GM13977 (cell line): ENCODE measurements around the gene ZFAND6.

Source experiments
- DNase-seq: peaks from one replicate; pipeline ENCODE4 v3.0.0; 2012; ENCODE audit warnings: low spot score
- in situ Hi-C: fragments of 300-500 bp; cut with MboI; formaldehyde crosslinking; loops from one replicate; pipeline ENCODE4 v1.12.0; 2022; ENCODE audit warnings: low sequenced_read_pairs, low pct_unique_long_range_greater_than_20kb, mixed read lengths, inconsistent platforms; ENCODE audit not compliant: unreplicated experiment
- TF ChIP-seq, protein P1 (sequence below): IDR thresholded peaks from 2 replicates; pipeline ENCODE4 v1.5.1; 2012; ENCODE audit warnings: mild to moderate bottlenecking, control low read depth; ENCODE audit not compliant: insufficient read depth; ENCODE audit errors: extremely low read depth, missing control alignments

Gene ZFAND6

DNA sequence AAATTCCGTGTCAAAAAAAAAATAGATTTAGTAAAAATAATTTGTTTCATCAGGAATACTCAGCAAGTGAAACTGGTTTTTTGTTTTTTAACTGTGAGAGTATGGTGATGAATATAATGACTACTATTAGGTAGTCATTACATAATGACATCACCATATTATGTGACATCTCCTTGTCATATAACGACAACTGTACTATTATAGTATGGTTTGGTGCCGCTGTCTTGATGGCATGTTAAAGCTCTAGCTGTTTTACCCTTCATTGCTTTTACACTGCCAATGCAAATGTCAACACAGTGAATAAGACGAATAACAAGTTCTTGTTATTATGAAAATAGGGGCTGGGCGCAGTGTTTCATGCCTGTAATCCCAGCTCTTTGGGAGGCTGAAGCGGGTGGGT lies 47.7 kb downstream of the ZFAND6 start:
- in situ Hi-C loops, result no loop called here
- no peak for DNase-seq
- TF ChIP-seq, protein P1, sequence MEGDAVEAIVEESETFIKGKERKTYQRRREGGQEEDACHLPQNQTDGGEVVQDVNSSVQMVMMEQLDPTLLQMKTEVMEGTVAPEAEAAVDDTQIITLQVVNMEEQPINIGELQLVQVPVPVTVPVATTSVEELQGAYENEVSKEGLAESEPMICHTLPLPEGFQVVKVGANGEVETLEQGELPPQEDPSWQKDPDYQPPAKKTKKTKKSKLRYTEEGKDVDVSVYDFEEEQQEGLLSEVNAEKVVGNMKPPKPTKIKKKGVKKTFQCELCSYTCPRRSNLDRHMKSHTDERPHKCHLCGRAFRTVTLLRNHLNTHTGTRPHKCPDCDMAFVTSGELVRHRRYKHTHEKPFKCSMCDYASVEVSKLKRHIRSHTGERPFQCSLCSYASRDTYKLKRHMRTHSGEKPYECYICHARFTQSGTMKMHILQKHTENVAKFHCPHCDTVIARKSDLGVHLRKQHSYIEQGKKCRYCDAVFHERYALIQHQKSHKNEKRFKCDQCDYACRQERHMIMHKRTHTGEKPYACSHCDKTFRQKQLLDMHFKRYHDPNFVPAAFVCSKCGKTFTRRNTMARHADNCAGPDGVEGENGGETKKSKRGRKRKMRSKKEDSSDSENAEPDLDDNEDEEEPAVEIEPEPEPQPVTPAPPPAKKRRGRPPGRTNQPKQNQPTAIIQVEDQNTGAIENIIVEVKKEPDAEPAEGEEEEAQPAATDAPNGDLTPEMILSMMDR, result no peak

DNA sequence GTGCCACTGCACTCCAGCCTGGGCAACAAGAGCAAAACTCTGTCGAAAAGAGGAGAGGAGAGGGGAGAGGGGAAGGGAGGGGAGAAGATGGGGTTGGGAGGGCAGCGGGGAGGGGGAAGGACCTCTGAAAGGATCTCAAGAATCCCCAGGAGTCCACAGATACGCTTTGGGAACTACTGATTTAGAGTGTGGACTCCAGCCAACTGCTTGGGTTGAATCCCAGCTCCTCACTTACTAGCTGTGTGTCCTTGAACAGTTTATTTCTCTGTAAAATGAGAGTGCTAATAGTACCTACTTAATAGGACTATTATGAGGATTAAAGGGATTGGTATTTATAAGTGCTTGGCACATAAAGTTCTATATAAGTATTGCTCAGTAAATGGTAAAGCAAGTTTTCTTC lies 48.3 kb downstream of the ZFAND6 start:
- in situ Hi-C loops, result no loop called here
- DNase-seq, result no peak
- TF ChIP-seq, protein P1, result no peak

DNA sequence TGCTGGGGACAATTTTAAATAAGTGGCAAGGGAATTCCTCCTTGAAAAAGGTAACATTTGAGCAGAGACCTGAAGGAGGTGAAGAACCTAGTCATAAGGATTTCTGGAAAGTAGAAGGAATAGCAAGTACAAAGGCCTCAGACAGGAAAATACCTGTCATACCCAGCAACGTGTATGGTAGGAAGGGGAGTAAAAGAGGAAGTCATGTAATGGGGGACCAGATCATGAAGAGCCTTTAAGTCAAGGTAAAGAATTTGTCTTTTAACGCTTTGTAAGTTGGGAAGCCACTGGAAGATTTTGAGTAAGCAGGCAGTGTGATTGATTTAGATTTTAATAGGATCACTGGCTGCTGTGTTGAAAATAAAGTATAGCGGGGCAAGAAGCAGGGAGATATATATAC lies 49.9 kb downstream of the ZFAND6 start:
- TF ChIP-seq, protein P1, result no peak
- in situ Hi-C loops, result no loop called here
- DNase-seq, result no peak

DNA sequence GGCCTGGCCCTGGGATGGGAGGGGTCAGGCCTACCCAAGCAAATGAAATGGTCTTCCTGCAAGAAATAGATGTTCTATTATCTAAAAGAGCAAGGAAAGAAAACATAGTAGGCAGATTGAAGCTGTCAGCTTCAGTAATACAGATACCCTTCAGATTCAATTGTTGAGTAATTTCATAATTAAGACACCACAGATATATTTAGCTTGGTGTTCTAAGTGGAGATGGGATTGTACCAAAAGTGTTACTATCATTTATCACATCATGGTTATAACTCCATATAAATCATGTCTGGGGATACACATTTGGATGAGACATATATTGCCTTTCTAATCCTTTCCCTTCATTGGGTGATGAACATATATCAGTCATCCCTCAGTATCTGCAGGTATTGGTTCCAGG lies 51.4 kb downstream of the ZFAND6 start:
- in situ Hi-C loops, result no loop called here
- no peak for DNase-seq
- TF ChIP-seq, protein P1, result no peak

DNA sequence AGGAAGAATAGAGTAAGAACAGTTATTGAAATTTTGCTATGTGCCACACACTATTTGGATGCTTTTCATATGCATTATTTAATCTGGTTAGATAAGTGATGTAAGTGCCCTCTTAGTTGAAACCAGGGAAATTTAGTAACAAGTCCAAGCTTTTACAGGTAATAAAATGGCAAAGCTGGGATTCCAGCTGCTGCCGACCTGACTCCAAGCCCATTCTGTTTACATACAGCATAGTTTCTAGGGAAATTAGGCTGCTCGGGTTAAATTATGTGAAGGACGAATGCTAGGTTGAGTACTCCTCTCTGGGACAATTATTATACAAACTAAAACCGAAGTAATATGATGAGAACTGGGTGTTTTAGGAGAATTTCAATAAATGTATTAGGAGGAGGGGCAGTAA lies 54.6 kb downstream of the ZFAND6 start:
- DNase-seq, result no peak
- TF ChIP-seq, protein P1, result no peak
- in situ Hi-C loops, result no loop called here

DNA sequence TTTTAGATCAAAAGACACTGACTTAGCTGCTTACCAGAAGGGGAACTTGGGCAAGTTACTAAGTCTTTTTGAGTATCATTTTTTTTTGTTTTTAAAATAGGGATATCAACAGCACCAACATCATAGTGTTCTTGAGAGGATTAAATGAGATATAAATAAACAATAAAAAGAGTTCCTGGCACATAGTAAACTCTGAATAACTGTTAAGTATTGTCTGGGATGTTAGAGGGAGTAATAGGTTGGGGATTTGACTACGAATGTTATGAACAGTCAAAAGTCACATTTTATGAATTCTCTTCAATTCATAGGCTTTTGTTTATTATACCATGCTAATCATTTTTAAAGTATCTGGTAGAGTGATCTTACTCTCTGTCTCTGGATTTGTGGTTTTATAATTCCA lies 55.5 kb downstream of the ZFAND6 start:
- TF ChIP-seq, protein P1, result no peak
- no peak for DNase-seq
- in situ Hi-C loops, result no loop called here

DNA sequence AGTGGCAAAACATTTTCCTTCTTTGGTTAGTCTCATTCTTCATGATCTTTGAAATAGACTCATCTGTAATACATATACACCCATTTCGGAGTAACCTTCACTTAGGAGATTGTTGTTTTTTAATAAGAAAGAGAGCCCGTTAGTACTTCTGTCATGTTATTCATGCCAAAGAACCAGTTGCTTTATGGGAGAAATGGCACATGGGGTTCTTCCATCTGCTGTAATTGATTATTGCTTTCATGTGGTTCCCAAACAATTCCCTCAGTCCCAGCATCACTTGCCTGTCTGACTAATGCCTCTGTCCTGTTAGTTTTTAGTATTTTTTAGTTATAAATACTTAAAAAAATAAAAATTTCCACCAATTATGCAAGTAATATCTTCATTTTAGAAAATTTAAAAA lies 59.5 kb downstream of the ZFAND6 start:
- TF ChIP-seq, protein P1, result no peak

More for the DNA sequence above, 59.5 kb downstream of the ZFAND6 start:
- in situ Hi-C loops, result no loop called here
- no peak for DNase-seq
